ENCODE results near the gene TNS2. TPM values are rescaled to one million over a fixed set of nuclear protein-coding genes. Genes with fewer than 3 reads are reported as not detected.
A peak's percentile ranks its signal among the peaks of the same experiment; 100 is the strongest.

Gene TNS2
- total RNA-seq, 4 donors from 2014 or later: 48.2 to 397 (median 169) TPM

GRCh38 chr12:53101266-53101665, 51.4 kb downstream of the TNS2 start:
- intact Hi-C loops (cut with DNase I; ENCODE audit: low total_unique reads) (loop anchor here (1.0 kb wide), 1 partner anchor 37 kb away; no protein-coding TSS in a partner anchor), in situ Hi-C loops (cut with MboI; ENCODE audit: low pct_ligation_motif_present in 1 of 4, low pct_unique_long_range_greater_than_20kb in 1 of 4, low sequenced_read_pairs in 3 of 4) (no loop called here)
- WGBS, 2 donors (ENCODE audit: low coverage in 1 of 2): 82% methylated on average over 7 of the region's 7 CpGs; no CpG with 5 or more reads in 1 of the 2 donors
- Histone ChIP-seq H3K36me3 (no peaks in the 10 kb centered on the region), H3K9me3 (no peaks in the 10 kb centered on the region), H3K27me3 (peaks cover 20% of the 10 kb centered on the region), H3K27ac (no peak overlapping the region), H3K4me3 (no peak overlapping the region), H3K4me1 (peaks cover 18 to 34% (median 23%) of the 10 kb centered on the region in 4 donors)
- DNase-seq: no peak
- TF ChIP-seq EP300 (IDR thresholded peaks at IDR 0.05; ENCODE audit: low read depth) (no peak), POLR2AphosphoS5 (IDR thresholded peaks at IDR 0.05) (no peak), CTCF (IDR thresholded peaks at IDR 0.05) (no peak)

- peaks cover 11% of the 10 kb centered on the region for H3K27me3 ChIP-seq
- no peaks in the 10 kb centered on the region for H3K9me3 ChIP-seq
- H3K27ac ChIP-seq: no peak overlapping the region
- WGBS, 2 donors (ENCODE audit: low coverage in 1 of 2): 84 to 85% methylated on average over 6 to 12 of the region's 12 CpGs
- in situ Hi-C loops (cut with MboI; ENCODE audit: low pct_ligation_motif_present in 1 of 4, low pct_unique_long_range_greater_than_20kb in 1 of 4, low sequenced_read_pairs in 3 of 4): no loop called here
- DNase-seq: no peak
- no peak overlapping the region for H3K4me3 ChIP-seq
- intact Hi-C loops (cut with DNase I; ENCODE audit: low total_unique reads): loop anchor here (1.0 kb wide), 1 partner anchor 38 kb away; no protein-coding TSS in a partner anchor
- TF ChIP-seq POLR2A (IDR thresholded peaks at IDR 0.05): no peak
- no peak for TF ChIP-seq CTCF (IDR thresholded peaks at IDR 0.05)
- TF ChIP-seq POLR2AphosphoS5 (IDR thresholded peaks at IDR 0.05): no peak
- TF ChIP-seq EP300 (IDR thresholded peaks at IDR 0.05; ENCODE audit: low read depth): no peak
- H3K4me1 ChIP-seq: peaks cover 14 to 30% (median 20%) of the 10 kb centered on the region in 4 donors
- H3K36me3 ChIP-seq: no peaks in the 10 kb centered on the region
Observed at GRCh38 chr12:53101931-53102781, 52.3 kb downstream of the TNS2 start.

- intact Hi-C loops (cut with DNase I; ENCODE audit: low total_unique reads): no loop called here
- peaks cover 3% of the 10 kb centered on the region for H3K27me3 ChIP-seq
- TF ChIP-seq POLR2A (IDR thresholded peaks at IDR 0.05) (no peak), CTCF (IDR thresholded peaks at IDR 0.05) (no peak), POLR2AphosphoS5 (IDR thresholded peaks at IDR 0.05) (no peak), EP300 (IDR thresholded peaks at IDR 0.05; ENCODE audit: low read depth) (no peak)
- H3K4me1 ChIP-seq: peaks cover 9 to 20% (median 10%) of the 10 kb centered on the region in 4 donors
- no peaks in the 10 kb centered on the region for H3K9me3 ChIP-seq
- WGBS, 2 donors (ENCODE audit: low coverage in 1 of 2): 84 to 100% methylated on average over 1 to 23 of the region's 23 CpGs
- H3K4me3 ChIP-seq: no peak within 1 kb of the TSS
- H3K36me3 ChIP-seq: no peaks in the 10 kb centered on the region
- no peak for DNase-seq
- peak within 1 kb of the TSS in 2 of 4 donors; percentile 12 to 20 for H3K27ac ChIP-seq
- in situ Hi-C loops (cut with MboI; ENCODE audit: low pct_ligation_motif_present in 1 of 4, low pct_unique_long_range_greater_than_20kb in 1 of 4, low sequenced_read_pairs in 3 of 4): no loop called here
Observed at GRCh38 chr12:53102883-53103807, 53.3 kb downstream of the TNS2 start, which contains the start of gene SOAT2. SOAT2 (plus strand) TSS chr12:53103486; CDS start chr12:53103578, 92 bp downstream.

GRCh38 chr12:53103860-53104305, 54.0 kb downstream of the TNS2 start:
- no peak overlapping the region for H3K27ac ChIP-seq
- TF ChIP-seq POLR2A (IDR thresholded peaks at IDR 0.05): no peak
- TF ChIP-seq POLR2AphosphoS5 (IDR thresholded peaks at IDR 0.05): no peak
- no peak for TF ChIP-seq CTCF (IDR thresholded peaks at IDR 0.05)
- TF ChIP-seq EP300 (IDR thresholded peaks at IDR 0.05; ENCODE audit: low read depth): no peak
- no peaks in the 10 kb centered on the region for H3K27me3 ChIP-seq
- H3K4me3 ChIP-seq: no peak overlapping the region
- no peaks in the 10 kb centered on the region for H3K9me3 ChIP-seq
- H3K4me1 ChIP-seq: peaks cover 3 to 15% (median 5%) of the 10 kb centered on the region in 4 donors
- intact Hi-C loops (cut with DNase I; ENCODE audit: low total_unique reads): no loop called here
- WGBS, 2 donors (ENCODE audit: low coverage in 1 of 2): 60 to 80% methylated on average over 1 to 3 of the region's 3 CpGs
- peak; percentile 18 for DNase-seq
- H3K36me3 ChIP-seq: no peaks in the 10 kb centered on the region
- in situ Hi-C loops (cut with MboI; ENCODE audit: low pct_ligation_motif_present in 1 of 4, low pct_unique_long_range_greater_than_20kb in 1 of 4, low sequenced_read_pairs in 3 of 4): no loop called here

All from transverse colon (tissue), 4 donors.